ENCODE data around the gene DLK1. TPM values are rescaled to one million over a fixed set of nuclear protein-coding genes. Genes with fewer than 3 reads are reported as not detected.
A peak's percentile ranks its signal among the peaks of the same experiment; 100 is the strongest.

DLK1 gene
- total and polyA plus RNA-seq, 2 of the 13 experiments (the other 11 are each of a cell fraction or from before 2014, with no cell fraction given): 95.5 to 312 TPM

- TF ChIP-seq ZBTB3 (CRISPR knock-in tag; IDR thresholded peaks at IDR 0.05; ENCODE audit: borderline replicate concordance, low read depth): no peak
- TF ChIP-seq PAF1 (CRISPR knock-in tag; IDR thresholded peaks at IDR 0.05): no peak
- no peak for TF ChIP-seq ZFX (CRISPR knock-in tag; IDR thresholded peaks at IDR 0.05; ENCODE audit: low read depth)
- TF ChIP-seq ZFP37 (CRISPR knock-in tag; IDR thresholded peaks at IDR 0.05; ENCODE audit: borderline replicate concordance): no peak
- no peak for TF ChIP-seq ZNF501 (CRISPR knock-in tag; IDR thresholded peaks at IDR 0.05)
- TF ChIP-seq FOXK2 (IDR thresholded peaks at IDR 0.05): no peak
- no peak for TF ChIP-seq ZNF83 (CRISPR knock-in tag; IDR thresholded peaks at IDR 0.05; ENCODE audit: borderline replicate concordance)
- no peak for TF ChIP-seq CENPX (CRISPR knock-in tag; IDR thresholded peaks at IDR 0.05)
- TF ChIP-seq DDIT3 (CRISPR knock-in tag; IDR thresholded peaks at IDR 0.05): no peak
- peak; percentile 27; the same call in 1 of the 2 replicates for TF ChIP-seq ZBTB14 (CRISPR knock-in tag; IDR thresholded peaks at IDR 0.05)
- no peak for TF ChIP-seq ZNF367 (CRISPR knock-in tag; IDR thresholded peaks at IDR 0.05; ENCODE audit: borderline replicate concordance)
- TF ChIP-seq GMEB1 (CRISPR knock-in tag; IDR thresholded peaks at IDR 0.05; ENCODE audit: borderline replicate concordance): no peak
- no peak for TF ChIP-seq BRD4 (CRISPR knock-in tag; IDR thresholded peaks at IDR 0.05)
- TF ChIP-seq MAFK (conservative IDR thresholded peaks at IDR 0.05 in 1 of 2, IDR thresholded peaks at IDR 0.05 in 1 of 2; ENCODE audit: low read length in 2 of 2): no peak
- no peak for TF ChIP-seq ZNF512 (CRISPR knock-in tag; IDR thresholded peaks at IDR 0.05)
- peak; percentile 4; the same call in 1 of the 2 replicates for TF ChIP-seq TAF1 (CRISPR knock-in tag; IDR thresholded peaks at IDR 0.05)
- TF ChIP-seq SMARCE1 (IDR thresholded peaks at IDR 0.05; ENCODE audit: borderline replicate concordance): no peak
- TF ChIP-seq ZNF547 (CRISPR knock-in tag; IDR thresholded peaks at IDR 0.05): 0 out of 2 replicates have a peak, but pooled peaks have one; percentile 26
- TF ChIP-seq TEF (CRISPR knock-in tag; IDR thresholded peaks at IDR 0.05): no peak; the same call in 1 of the 2 replicates
- TF ChIP-seq TP53 (CRISPR knock-in tag; conservative IDR thresholded peaks at IDR 0.05): no peak
- TF ChIP-seq SRSF4 (IDR thresholded peaks at IDR 0.05; ENCODE audit: low read depth, low read length, poor library complexity, severe bottlenecking): no peak
- no peak for TF ChIP-seq NFKBIZ (CRISPR knock-in tag; IDR thresholded peaks at IDR 0.05)
- TF ChIP-seq ZNF333 (CRISPR knock-in tag; IDR thresholded peaks at IDR 0.05; ENCODE audit: borderline replicate concordance): no peak
- TF ChIP-seq ZNF674 (CRISPR knock-in tag; IDR thresholded peaks at IDR 0.05; ENCODE audit: low read depth): no peak
- TF ChIP-seq ATF4 (CRISPR knock-in tag; IDR thresholded peaks at IDR 0.05): no peak
Observed at GRCh38 chr14:100726550-100727085, at the start of gene DLK1 (continued).
